PC-9 (cell line): ENCODE measurements around the gene ARL8B. TPM values are rescaled to one million over a fixed set of nuclear protein-coding genes. Genes with fewer than 3 reads are reported as not detected.

Experiments
- BruUV-seq: library from RNA; stranded (reverse); fragments of 400-500 nt; replicated peaks from 2 replicates; lab custom pipeline; 2021; lab: Mats Ljungman, UMichigan
- CTCF ChIA-PET: fragments of 300-600 bp; sonication (Branson Sonifier 250); formaldehyde crosslinking; loops from one replicate; lab custom pipeline; 2022; ENCODE audit warnings: antibody characterized with exemption; lab: Charles Lee
- POLR2A ChIA-PET: fragments of 300-600 bp; sonication (Branson Sonifier 250); formaldehyde crosslinking; loops from one replicate; lab custom pipeline; 2022; ENCODE audit warnings: antibody characterized with exemption; ENCODE audit not compliant: unreplicated experiment; lab: Charles Lee
- DNase-seq, 2 experiments: peaks; one replicate each; pipeline versions ENCODE4 v3.0.0 to v3.0.0-alpha.2; 2015 to 2022; ENCODE audit warnings: mixed read lengths in 1 of 2
- H2AFZ ChIP-seq: fragments of 200-600 bp; sonication (generic); 2 replicates; pipeline ENCODE4 v1.8.1; 2017; ENCODE audit warnings: antibody characterized with exemption
- H3F3A ChIP-seq: fragments of 200-600 bp; sonication (generic); 2 replicates; pipeline ENCODE4 v1.8.1; 2017; ENCODE audit warnings: antibody characterized with exemption, mild to moderate bottlenecking, low read depth; ENCODE audit not compliant: insufficient read depth
- H3K27ac ChIP-seq: fragments of 200-600 bp; sonication (generic); 2 replicates; pipeline ENCODE4 v1.6.1; 2016; ENCODE audit warnings: mixed run types
- H3K27me3 ChIP-seq: fragments of 200-600 bp; sonication (generic); 2 replicates; pipeline ENCODE4 v1.6.1; 2016; ENCODE audit warnings: low read depth, mixed run types; ENCODE audit not compliant: insufficient read depth
- H3K36me3 ChIP-seq: fragments of 200-600 bp; sonication (generic); 2 replicates; pipeline ENCODE4 v1.6.1; 2016; ENCODE audit warnings: low read depth, mixed run types
- H3K4me1 ChIP-seq: fragments of 200-600 bp; sonication (generic); replicated peaks from 2 replicates; pipeline ENCODE4 v1.6.1; 2016; ENCODE audit warnings: mixed run types; ENCODE audit not compliant: insufficient read depth
- H3K4me2 ChIP-seq: fragments of 200-600 bp; sonication (generic); 2 replicates; pipeline ENCODE4 v1.6.1; 2017; ENCODE audit warnings: mixed run types
- H3K4me3 ChIP-seq: fragments of 200-600 bp; sonication (generic); 2 replicates; pipeline ENCODE4 v1.6.1; 2016; ENCODE audit warnings: mixed run types
- H3K79me2 ChIP-seq: fragments of 200-600 bp; sonication (generic); 2 replicates; pipeline ENCODE4 v1.6.1; 2017; ENCODE audit warnings: low read depth, mixed run types
- H3K9me2 ChIP-seq: fragments of 200-600 bp; sonication (generic); 2 replicates; pipeline ENCODE4 v1.8.1; 2017; ENCODE audit warnings: mild to moderate bottlenecking; ENCODE audit not compliant: insufficient read depth
- H3K9me3 ChIP-seq: fragments of 200-600 bp; sonication (generic); 2 replicates; pipeline ENCODE4 v1.8.1; 2016; ENCODE audit warnings: low read depth; ENCODE audit not compliant: insufficient read depth
- H4K20me1 ChIP-seq: fragments of 200-600 bp; sonication (generic); 2 replicates; pipeline ENCODE4 v1.8.1; 2017; ENCODE audit not compliant: insufficient read depth
- CTCF ChIP-seq: fragments of 200-600 bp; sonication (generic); conservative IDR thresholded peaks from 2 replicates; pipeline ENCODE4 v1.6.1; 2017; ENCODE audit warnings: mixed run types, antibody characterized with exemption, mild to moderate bottlenecking, moderate library complexity
- EZH2 ChIP-seq: fragments of 200-600 bp; sonication (generic); IDR thresholded peaks from 2 replicates; pipeline ENCODE4 v1.8.0; 2017; ENCODE audit warnings: antibody characterized with exemption, low read depth
- intact Hi-C: fragments of 100-400 bp; cut with micrococcal nuclease; formaldehyde crosslinking; loops from one replicate; pipeline ENCODE4 v1.10.0; 2022; ENCODE audit not compliant: unreplicated experiment
- total RNA-seq: library from RNA; stranded (reverse); gene quantifications from 2 replicates; pipeline ENCODE4 v1.2.3, GENCODE V29; 2021

Gene ARL8B
- total RNA-seq, 1 experiment from 2014 or later: 45.4 TPM

GRCh38 chr3:5151586-5151985, 29.5 kb downstream of the ARL8B start:
- no peaks in the 10 kb centered on the region for H3F3A ChIP-seq
- H3K27me3 ChIP-seq: no peaks in the 10 kb centered on the region
- BruUV-seq: no TSS peak
- no peak for DNase-seq
- no peak overlapping the region for H3K4me3 ChIP-seq
- TF ChIP-seq CTCF (no peak), EZH2 (no peak)
- intact Hi-C loops: no loop called here
- no peaks in the 10 kb centered on the region for H3K36me3 ChIP-seq
- H3K79me2 ChIP-seq: peaks cover 96% of the 10 kb centered on the region
- POLR2A ChIA-PET: no interaction called here
- H3K4me2 ChIP-seq: no peak overlapping the region
- H3K9me3 ChIP-seq: no peaks in the 10 kb centered on the region
- H2AFZ ChIP-seq: no peak overlapping the region
- CTCF ChIA-PET: no interaction called here
- no peak overlapping the region for H3K27ac ChIP-seq
- H4K20me1 ChIP-seq: peaks cover 8% of the 10 kb centered on the region; the same call in 1 of the 2 replicates
- H3K9me2 ChIP-seq: no peaks in the 10 kb centered on the region
- H3K4me1 ChIP-seq: no peaks in the 10 kb centered on the region

GRCh38 chr3:5153074-5153473, 31.0 kb downstream of the ARL8B start:
- H3K9me3 ChIP-seq: no peaks in the 10 kb centered on the region
- no peaks in the 10 kb centered on the region for H3K36me3 ChIP-seq
- no peak overlapping the region for H2AFZ ChIP-seq
- H3K27ac ChIP-seq: no peak overlapping the region
- H3K79me2 ChIP-seq: peaks cover 95% of the 10 kb centered on the region
- H3F3A ChIP-seq: no peaks in the 10 kb centered on the region
- H3K9me2 ChIP-seq: no peaks in the 10 kb centered on the region
- intact Hi-C loops: no loop called here
- ChIA-PET POLR2A (no interaction called here), CTCF (no interaction called here)
- no peaks in the 10 kb centered on the region for H3K4me1 ChIP-seq
- peaks cover 8% of the 10 kb centered on the region; the same call in 1 of the 2 replicates for H4K20me1 ChIP-seq
- no peak overlapping the region for H3K4me3 ChIP-seq
- H3K27me3 ChIP-seq: no peaks in the 10 kb centered on the region
- BruUV-seq: no TSS peak
- DNase-seq: no peak
- H3K4me2 ChIP-seq: no peak overlapping the region
- TF ChIP-seq CTCF: no peak
- TF ChIP-seq EZH2: no peak

- peaks cover 5% of the 10 kb centered on the region; the same call in 1 of the 2 replicates for H4K20me1 ChIP-seq
- intact Hi-C loops: no loop called here
- H3K9me2 ChIP-seq: no peaks in the 10 kb centered on the region
Observed at GRCh38 chr3:5155241-5155640, 33.1 kb downstream of the ARL8B start.

More at GRCh38 chr3:5155241-5155640, 33.1 kb downstream of the ARL8B start:
- no peak for TF ChIP-seq CTCF
- no peak for TF ChIP-seq EZH2
- no peak for DNase-seq
- no peaks in the 10 kb centered on the region for H3K27me3 ChIP-seq
- H2AFZ ChIP-seq: no peak overlapping the region
- ChIA-PET CTCF (no interaction called here), POLR2A (no interaction called here)
- H3K4me1 ChIP-seq: peaks cover 6% of the 10 kb centered on the region
- no peak overlapping the region for H3K4me3 ChIP-seq
- no peaks in the 10 kb centered on the region for H3K36me3 ChIP-seq
- no peak overlapping the region for H3K4me2 ChIP-seq
- H3K27ac ChIP-seq: no peak overlapping the region
- no peaks in the 10 kb centered on the region; the same call in 1 of the 2 replicates for H3F3A ChIP-seq
- H3K9me3 ChIP-seq: no peaks in the 10 kb centered on the region
- no TSS peak for BruUV-seq
- peaks cover 89% of the 10 kb centered on the region for H3K79me2 ChIP-seq
